GM18909 (cell line): Measurements from ENCODE around the gene RHOJ.
A peak's percentile ranks its signal among the peaks of the same experiment; 100 is the strongest.
"Not testable (repeated sequence)": the region's sequence is repeated elsewhere in the genome, so short reads cannot be mapped to it uniquely, and the experiment has no call there.

Experiments used
- ATAC-seq: cut with Tn5 transposase; IDR thresholded peaks from one replicate; pipeline ENCODE4 v1.9.1; 2021; ENCODE audit warnings: mild to moderate bottlenecking; ENCODE audit not compliant: unreplicated experiment, poor library complexity

RHOJ gene

DNA sequence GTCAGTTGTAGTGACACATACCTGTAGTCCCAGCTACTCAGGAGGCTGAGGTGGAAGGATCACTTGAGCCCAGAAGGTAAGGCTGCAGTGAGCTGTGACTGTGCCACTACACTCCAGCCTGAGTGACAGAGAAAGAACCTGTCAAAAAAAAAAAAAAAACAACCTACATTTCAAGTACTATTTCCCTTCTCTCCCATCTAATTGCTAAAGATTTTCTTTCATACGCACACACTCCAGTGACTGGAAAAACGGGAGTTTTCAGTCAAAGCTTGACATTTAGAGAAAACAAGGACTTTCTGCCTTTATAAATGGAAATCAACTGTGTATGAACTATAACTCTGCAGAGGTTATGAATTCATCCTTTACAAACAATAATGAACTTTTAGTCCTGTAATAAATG is 88.6 kb downstream of the RHOJ start:
- no peak for ATAC-seq

DNA sequence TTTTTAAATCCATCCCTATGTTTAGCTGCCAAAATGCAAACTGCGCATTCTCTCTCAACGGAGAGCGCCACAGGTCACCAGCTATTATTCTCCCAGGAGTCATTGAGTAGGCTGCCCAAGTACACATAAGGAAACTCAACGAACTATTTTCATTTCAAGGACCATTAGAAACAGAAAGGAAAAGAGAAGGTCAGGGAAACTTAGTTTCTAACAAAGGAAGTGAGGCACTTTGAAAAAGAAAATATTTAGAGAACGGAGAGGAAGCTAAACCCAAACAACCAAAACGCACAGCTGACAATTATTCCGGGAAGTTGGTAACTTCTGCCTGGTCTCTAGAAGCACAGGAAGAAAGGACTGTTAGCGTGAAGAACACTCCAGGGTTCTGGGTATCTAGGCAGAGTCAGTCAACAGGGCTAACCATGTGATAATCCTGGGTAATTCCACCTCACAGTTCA is 91.0 kb downstream of the RHOJ start:
- no peak for ATAC-seq

DNA sequence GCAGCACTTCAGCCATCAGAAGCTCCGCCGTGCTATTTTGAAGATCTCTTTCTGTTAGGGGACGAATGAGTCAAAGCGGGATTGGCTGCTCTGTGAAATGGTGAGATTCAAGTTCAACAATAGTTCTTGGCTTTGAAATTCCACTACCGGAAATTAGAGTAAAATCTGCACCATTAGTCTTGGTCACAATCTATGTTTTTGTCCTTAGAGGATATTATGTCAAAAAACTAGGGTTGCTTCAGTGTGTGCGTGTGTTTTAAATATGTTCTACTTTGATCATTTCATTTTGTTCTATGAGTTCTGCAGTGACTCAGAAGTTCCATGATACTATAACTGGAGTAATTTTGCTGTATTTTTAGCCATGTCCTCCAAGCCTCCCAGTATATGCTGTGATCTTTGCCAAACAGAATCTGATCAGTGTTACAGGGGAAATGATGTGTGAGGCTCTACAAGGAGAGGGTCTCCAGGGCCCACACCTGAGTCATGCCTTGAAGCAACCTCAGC is 91.9 kb downstream of the RHOJ start:
- peak; percentile 55 for ATAC-seq

DNA sequence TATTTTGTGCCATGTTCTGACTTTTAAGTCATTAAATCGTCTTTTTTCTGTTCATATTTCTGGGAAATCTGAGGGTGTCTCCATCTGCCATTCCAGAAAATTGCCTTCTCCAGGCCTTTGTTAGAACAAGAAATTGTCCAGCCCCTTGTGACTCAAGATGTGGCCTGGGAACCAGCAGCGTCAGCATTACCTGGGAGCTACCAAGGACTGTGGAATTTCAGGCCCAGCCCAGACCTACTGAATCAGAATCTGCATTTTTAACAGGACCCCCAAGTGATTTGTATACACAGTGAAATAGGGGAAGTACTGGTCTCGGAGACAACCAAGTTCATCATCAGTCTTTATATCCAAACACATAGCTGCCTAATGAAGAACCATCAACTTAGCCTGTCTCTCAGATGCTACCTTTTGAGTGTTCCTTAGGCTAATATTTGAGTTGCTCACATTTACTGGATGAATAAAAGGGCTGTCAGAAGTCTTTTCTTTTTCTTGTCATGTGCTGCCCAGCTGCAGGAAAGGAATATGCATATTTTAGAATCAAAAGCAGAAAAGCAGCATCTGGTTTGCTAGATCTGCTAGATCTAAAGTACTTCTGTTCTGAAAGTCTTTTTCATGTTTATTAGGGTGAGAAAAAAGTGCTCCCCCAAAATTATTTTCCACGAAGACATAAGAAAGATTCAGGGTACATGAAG is 93.3 kb downstream of the RHOJ start:
- no peak for ATAC-seq

DNA sequence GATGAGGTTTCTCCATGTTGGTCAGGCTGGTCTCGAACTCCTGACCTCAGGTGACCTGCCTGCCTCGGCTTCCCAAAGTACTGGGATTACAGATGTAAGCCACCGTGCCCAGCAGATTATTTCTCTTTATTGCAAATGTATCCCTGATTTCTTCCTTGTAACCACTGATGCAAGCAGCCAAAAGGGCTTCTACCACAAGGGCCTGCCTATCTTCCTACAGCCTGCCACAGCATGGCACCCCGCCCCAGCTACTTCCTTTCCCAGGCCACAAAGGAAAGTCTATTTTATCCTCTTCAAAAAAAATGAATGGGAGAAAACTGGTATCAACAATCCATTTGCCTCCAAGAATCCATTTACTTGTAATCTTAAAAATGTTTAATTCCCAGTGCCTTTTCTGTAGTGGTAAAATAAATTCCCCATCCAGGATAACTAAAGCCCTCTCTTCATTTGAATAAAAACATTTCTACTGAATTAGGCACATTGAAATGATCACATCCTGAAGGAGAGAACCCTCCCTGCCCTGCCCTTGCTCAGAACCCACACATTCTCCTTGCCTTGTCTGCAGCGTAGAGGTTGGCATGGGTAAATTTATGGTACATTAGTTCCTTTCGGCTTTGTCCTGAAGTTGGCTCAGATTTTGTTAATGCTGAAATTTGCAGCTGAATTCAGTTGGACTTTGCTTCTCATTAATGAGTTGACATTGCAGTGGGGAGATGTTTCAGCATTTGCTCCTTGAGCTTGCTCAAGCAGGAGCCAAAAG is 95.3 kb downstream of the RHOJ start:
- no peak for ATAC-seq

DNA sequence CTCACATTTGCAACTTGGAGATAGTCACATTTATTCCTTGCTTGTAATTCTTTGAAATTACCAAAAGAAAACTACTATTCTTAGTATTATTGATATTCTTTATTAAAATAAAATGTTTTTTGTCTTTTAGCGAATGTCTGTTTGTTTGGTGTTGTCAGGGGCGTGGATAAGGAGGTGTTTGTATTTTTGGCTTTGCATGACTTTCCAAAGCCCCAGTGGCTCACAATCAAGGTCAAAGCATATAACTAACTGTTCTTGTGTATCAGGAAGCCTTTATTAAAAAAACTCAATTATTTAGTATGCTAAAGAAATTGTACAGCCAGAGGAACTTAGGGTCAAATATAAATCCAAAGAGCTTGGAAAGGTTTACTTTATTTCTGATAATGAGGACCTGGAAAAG is 96.6 kb downstream of the RHOJ start:
- no peak for ATAC-seq

DNA sequence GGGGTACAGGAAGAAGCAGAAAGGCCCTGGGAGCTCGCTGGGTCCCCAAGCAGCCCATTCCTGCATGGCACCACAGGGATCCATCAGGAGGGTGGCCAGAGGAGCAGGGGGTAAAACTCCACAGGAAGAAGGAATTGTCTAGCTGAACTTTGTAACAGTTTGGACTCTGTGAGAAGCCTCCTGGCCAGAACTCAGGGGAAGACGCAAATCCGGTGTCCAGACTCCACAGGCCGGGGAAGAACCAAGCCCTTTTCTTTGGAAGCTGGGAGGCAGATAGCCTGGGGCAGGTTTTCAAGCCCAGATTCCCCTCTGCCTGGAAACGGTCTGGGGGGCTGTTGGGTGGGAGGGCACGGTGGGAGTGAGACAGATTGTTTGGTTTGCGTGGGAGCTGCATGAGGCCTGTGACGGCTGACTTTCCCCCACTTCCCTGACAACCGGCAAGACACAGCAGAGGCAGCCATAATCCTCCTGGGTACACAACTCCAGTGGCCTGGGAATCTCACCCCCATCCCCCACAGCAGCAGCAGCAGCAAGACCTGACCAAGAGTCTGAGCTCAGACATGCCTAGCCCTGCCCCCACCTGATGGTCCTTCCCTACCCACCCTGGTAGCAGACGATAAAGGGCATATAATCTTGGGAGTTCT is 97.8 kb downstream of the RHOJ start:
- ATAC-seq: no peak

DNA sequence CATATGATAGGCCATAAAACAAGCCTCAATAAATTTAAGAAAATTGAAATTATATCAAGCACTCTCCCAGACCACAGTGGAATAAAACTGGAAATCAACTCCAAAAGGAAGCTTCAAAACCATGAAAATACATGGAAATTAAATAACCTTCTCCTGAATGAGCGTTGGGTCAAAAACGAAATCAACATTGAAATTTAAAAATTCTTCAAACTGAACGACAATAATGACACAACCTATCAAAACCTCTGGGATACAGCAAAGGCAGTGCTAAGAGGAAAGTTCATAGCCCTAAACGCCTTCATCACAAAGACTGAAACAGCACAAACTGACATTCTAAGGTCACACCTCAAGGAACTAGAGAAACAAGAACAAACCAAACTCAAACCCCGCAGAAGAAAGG is 100.2 kb downstream of the RHOJ start:
- ATAC-seq: not testable (repeated sequence)

DNA sequence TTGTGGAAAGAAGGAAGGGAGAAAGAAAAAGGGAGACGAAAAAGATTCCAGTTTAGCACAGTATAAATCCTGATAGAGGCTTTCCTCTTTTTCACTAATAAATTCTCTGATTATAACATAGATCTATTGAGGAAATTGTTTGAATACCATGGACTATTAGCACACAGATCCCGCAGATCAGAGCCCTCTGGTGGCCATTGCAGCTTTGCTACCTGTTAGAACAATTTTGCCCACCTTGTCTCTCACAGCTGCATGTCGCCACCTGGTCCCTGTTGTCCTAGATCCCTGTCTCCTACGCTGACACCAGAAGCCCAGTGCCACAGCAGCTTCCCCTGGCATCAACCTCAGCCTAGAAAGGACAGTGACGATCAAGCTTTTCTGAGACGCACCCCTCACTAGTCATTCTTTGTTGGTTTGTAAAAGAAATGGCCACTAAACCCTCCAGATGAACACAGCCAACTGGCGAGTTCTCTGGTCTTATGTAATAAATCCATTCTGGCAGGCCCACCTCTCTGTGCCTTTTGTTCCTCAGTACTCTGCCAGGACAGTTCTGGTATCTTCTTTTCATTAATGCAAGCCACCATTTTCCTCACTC is 104.6 kb downstream of the RHOJ start:
- ATAC-seq: no peak

DNA sequence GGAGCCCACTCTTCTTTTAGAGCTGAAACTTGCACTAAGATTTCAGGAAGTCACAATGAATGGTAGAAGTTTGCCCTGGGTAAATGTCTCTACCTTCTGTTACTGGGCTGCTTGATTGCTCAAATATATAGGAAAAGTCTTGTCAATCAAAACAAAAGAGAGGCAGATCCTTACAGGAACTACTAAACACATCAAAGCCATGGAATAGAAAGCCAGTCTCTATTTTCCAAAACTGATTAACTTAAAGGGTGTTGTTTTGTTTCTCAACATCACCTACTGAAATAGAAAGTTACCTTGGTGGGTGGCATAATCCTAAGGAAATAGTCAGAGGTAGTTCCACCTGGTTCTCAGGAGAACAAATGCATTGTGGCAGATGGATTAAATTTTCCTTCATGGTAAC is 114.6 kb downstream of the RHOJ start, which contains the start of gene GPHB5:
GPHB5 (minus strand) TSS at position 101 of the 400 bp plus-strand sequence. CDS start 1,086 bp downstream, outside the sequence.
- ATAC-seq: no peak

DNA sequence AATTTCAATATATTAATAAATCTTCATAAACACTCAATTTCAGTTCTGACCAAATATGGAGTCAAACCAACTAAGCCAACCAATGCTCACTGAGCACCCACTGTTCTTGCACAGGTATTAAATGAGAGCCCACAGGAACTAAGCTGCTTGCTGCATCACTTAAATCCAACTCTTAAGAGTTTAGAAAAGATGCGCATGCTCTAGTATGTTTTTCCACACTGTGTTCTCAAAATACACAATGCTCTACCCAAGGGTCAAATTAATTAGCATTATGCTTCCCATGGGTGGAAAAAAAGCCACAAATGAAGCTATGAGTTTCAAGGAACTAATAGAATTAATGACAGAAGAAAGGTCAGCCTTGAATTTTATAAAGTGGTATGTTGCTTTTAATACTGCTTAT is 118.2 kb downstream of the RHOJ start:
- ATAC-seq: no peak

DNA sequence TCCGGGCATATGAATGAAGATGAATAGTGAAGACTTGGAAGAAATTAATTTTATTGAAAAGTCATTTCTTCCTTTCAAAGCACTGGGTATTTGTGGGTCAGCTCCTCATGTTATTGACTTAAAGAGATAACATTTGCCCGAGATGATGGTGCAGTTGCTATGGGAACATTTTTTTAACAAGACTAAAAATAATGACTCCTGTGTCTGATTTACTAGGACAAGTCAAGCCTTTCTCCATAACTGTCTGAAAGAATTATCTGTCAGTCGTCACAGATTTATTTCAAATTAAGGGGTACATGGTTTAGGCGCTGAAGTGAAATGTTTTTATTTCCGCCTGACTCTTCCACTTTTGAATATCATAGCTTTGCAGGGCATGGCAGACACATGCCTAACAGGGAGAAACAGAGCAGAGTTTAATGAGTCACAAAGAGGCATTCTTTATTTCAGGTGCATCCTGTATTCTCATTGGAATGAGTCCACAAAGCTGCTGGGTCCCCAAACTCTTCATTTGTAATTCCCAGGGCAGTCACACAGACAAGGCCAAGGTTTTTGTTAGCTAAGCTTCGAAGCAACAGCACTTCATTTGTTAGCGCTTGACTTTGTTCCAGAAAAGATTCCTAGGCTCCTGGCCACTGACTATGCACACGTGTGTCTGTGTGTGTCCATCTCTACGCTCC is 118.8 kb downstream of the RHOJ start:
- no peak for ATAC-seq

DNA sequence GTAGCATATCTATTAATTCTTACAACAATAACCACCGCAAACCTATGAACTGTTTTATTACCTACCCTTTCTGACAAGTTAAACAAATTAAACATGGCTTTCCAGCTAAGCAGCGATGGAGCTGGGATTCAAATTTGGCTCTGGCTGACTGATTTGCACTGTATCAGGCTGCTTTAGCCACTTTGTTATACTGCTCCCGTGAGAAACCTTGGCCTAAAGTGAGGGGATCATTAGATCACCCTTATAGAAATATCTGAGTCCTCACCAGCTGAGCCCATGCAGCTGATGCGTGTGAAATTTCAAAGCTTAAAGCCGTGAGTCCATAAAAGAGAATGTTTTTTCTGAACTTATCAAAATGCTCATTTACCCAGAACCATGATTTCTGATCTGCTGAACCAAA is 122.6 kb downstream of the RHOJ start:
- ATAC-seq: no peak

DNA sequence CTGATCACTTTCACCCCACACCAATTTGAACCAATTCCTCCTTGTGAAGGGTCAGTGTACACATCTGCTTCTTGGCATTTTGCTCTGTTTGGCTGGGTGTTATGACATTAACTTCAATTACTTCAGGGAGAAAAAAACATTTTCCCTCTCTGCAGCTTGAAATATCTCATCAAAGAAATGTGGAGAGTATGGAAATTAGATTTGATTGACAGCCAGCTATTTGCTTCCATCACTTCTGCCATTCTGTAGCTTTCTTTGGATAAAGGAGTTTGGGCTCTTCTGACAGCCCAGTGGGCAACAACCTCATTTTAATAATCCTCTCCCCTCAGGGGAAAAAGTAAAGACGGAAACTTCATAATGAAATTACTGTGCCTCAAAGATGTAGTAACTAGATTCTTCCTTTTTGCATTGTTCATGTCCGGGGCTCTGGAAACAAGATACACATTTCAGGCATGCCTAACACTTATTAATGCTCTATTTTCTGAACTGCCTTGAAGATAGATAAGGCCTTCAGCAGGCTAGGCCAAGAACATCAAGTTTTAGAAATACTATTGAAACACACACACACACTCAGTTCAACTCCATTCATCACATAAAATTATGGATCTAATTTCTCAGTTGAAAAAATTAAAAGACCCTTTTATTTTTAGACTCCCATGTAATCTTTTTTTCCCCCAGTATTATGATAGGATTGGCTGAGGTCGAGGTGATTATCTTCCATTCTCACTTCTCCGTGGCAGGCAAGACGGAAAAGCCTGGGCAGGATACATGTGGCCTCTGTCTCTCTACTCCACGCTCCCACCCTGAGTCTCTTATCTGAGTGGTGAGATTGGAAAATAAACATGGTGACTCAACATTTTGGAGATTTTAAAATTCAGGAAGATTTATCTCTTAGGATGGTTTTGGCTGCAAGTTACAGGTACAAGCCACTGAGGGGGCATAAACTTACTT is 124.8 kb downstream of the RHOJ start:
- ATAC-seq: no peak

DNA sequence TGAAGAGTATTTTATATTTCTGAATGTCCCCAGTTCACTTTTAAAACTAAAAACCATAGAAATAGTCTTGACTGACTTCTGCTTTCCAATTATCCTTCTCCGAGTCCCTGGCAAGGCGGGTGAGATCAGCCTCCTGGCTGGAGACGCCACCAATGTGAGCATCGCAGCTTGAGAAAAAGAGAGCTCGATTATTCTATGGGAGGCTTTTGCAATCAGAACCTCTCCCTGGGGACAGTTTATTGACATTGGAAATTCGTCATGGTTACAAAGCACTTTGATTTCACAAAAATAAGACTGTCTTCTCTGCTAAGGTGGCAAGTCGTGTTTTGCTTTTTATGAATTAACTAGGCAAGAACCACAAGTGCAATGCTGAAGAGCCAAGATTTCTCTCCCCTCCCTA is 138.1 kb downstream of the RHOJ start:
- no peak for ATAC-seq
